Heart left ventricle (tissue), 16 donors: Measurements from ENCODE around the gene POU2AF1. TPM values are rescaled to one million over a fixed set of nuclear protein-coding genes. Genes with fewer than 3 reads are reported as not detected.

Source experiments
- ATAC-seq, 4 donors: fragments of 200-7000 bp; cut with Tn5 transposase; one replicate each; pipeline ENCODE4 v1.9.1; 2020 to 2022; ENCODE audit warnings: moderate library complexity in 4 of 4, mild to moderate bottlenecking in 3 of 4, moderate number of reproducible peaks in 1 of 4
- DNase-seq, 5 donors: peaks; one replicate each; pipeline ENCODE4 v3.0.0-alpha.2; 2020
- H3K27ac ChIP-seq, 12 donors: fragments of 200-600 bp; sonication (generic) in 4 of 12; one replicate each; pipeline versions ENCODE4 v1.5.0 to v1.8.0; 2016 to 2022; ENCODE audit warnings: mild to moderate bottlenecking in 2 of 12
- H3K27me3 ChIP-seq, 9 donors: fragments of 200-600 bp; sonication (generic) in 2 of 9; one replicate each; pipeline versions ENCODE4 v1.5.1 to v1.8.0; 2016 to 2022; ENCODE audit warnings: mild to moderate bottlenecking in 3 of 9
- H3K36me3 ChIP-seq, 9 donors: fragments of 200-600 bp; sonication (generic) in 2 of 9; one replicate each; pipeline versions ENCODE4 v1.5.0 to v1.8.0; 2018 to 2022; ENCODE audit warnings: mild to moderate bottlenecking in 2 of 9
- H3K4me1 ChIP-seq, 12 donors: fragments of 200-600 bp; sonication (generic) in 4 of 12; one replicate each; pipeline versions ENCODE4 v1.5.0 to v1.8.0; 2016 to 2022; ENCODE audit warnings: mild to moderate bottlenecking in 3 of 12
- H3K4me3 ChIP-seq, 12 donors: fragments of 200-600 bp; sonication (generic) in 4 of 12; one replicate each; pipeline versions ENCODE4 v1.5.0 to v1.8.0; 2017 to 2022; ENCODE audit warnings: mild to moderate bottlenecking in 9 of 12, moderate library complexity in 4 of 12
- H3K9me3 ChIP-seq, 12 donors: fragments of 200-600 bp; sonication (generic) in 4 of 12; one replicate each; pipeline versions ENCODE4 v1.5.0 to v1.8.0; 2016 to 2022; ENCODE audit warnings: mild to moderate bottlenecking in 1 of 12
- CTCF ChIP-seq, 12 donors: fragments of 200-600 bp; sonication (generic) in 4 of 12; IDR thresholded peaks; one replicate each; pipeline versions ENCODE4 v1.5.0 to v1.8.0; 2018 to 2022; ENCODE audit warnings: antibody characterized with exemption in 12 of 12, mild to moderate bottlenecking in 5 of 12
- POLR2A ChIP-seq, 2 donors: fragments of 450-650 bp; IDR thresholded peaks; one replicate each; pipeline ENCODE4 v1.6.1; 2017; ENCODE audit warnings: antibody characterized with exemption in 2 of 2, mild to moderate bottlenecking in 2 of 2, moderate library complexity in 2 of 2
- WGBS, 4 donors: extraction: QIAGEN DNeasy Blood & Tissue Kit in 2 of 4; methylation state at CpG; one replicate each; pipeline versions ENCODE4 v1.1.5 to v1.1.7; 2013 to 2018; 5-methylcytosine and 5-hydroxymethylcytosine counted together
- intact Hi-C, 10 donors: fragments of 100-400 bp; cut with DNase I; formaldehyde crosslinking; loops; one replicate each; pipeline versions ENCODE4 v1.11.1 to v1.14.2; 2022
- polyA plus RNA-seq, 2 donors: library from polyadenylated mRNA; stranded (reverse); fragments of 200-250 nt; gene quantifications; one replicate each; pipeline ENCODE4 v1.2.3, GENCODE V29; 2013
- total RNA-seq, 9 donors: library from RNA; depleted of rRNA in 2 of 9; stranded (reverse); fragments of >200 nt in 2 of 9; fragmentation: NEBNext Ultra II Directional in 3 of 9; extraction: Animal tissue kit (Norgen Biotek cat#: 25700) in 3 of 9; gene quantifications; one replicate each; pipeline versions ENCODE4 v1.1.0 to v1.2.4, GENCODE V29; 2016 to 2023
- donor health status: ischemic (EF 13 %, LVEDD 7.1; RV severe dilation, severe dysfunction).
- donor health status: healthy with polysubstance abuse.
- donor health status: DM: no; HTN: yes; CAD: no.
- donor health status: DM: no; HTN: no; CAD: no.
- donor health status: ischemic (EF 25% LVEDD 6.9; RV normal size, moderate dysfunction).
- donor health status: ischemic (EF 25% LVEDD 5.7; RV mildly dilated, moderate dysfunction).
- donor health status: healthy.
- donor health status: DM: yes; HTN: yes; CAD: no.
- donor health status: ischemic (EF 35%, LVEDD 5.7; RV mildly dilated, moderate dysfunction).
- donor health status: nonischemic (EF 11% LVEDD 7.7; RV severe dilation, severe dysfunction).
- donor health status: DM: yes; HTN: yes; CAD: no.
- donor health status: PGD.
- donor health status: ischemic (EF 29% LVEDD 5.4; RV normal size, mild dysfunction).
- donor health status: nonischemic (EF 23%, LVEDD 6.1; RV moderate dilation, normal function).

Gene POU2AF1
- total and polyA plus RNA-seq, 11 donors, result 0.07 to 1.3 (median 0.24) TPM; not detected in 7

GRCh38 chr11:111393096-111393495 lies 14.0 kb upstream of the POU2AF1 start:
- H3K4me1 ChIP-seq, result no peaks in the 10 kb centered on the region
- TF ChIP-seq POLR2A (IDR thresholded peaks at IDR 0.05) (no peak), CTCF (IDR thresholded peaks at IDR 0.05) (no peak)
- 65 to 91% (median 76%) methylated on average over 5 of the region's 5 CpGs for WGBS, 4 donors
- no peak overlapping the region for H3K27ac ChIP-seq
- no peaks in the 10 kb centered on the region for H3K9me3 ChIP-seq
- H3K36me3 ChIP-seq, result no peaks in the 10 kb centered on the region
- no peak overlapping the region for H3K4me3 ChIP-seq
- no peak for DNase-seq
- no peak for ATAC-seq
- H3K27me3 ChIP-seq, result peaks cover 0 to 4% (median 0%) of the 10 kb centered on the region in 9 donors
- intact Hi-C loops, result no loop called here

- DNase-seq (no peak), ATAC-seq (no peak)
- H3K27me3 ChIP-seq, result peaks cover 0 to 4% (median 0%) of the 10 kb centered on the region in 9 donors
- no peaks in the 10 kb centered on the region for H3K9me3 ChIP-seq
- no peaks in the 10 kb centered on the region for H3K36me3 ChIP-seq
- intact Hi-C loops, result no loop called here
- TF ChIP-seq POLR2A (IDR thresholded peaks at IDR 0.05), result no peak
- no peak for TF ChIP-seq CTCF (IDR thresholded peaks at IDR 0.05)
- 86 to 92% (median 88%) methylated on average over 4 of the region's 4 CpGs for WGBS, 4 donors
- H3K4me1 ChIP-seq, result no peaks in the 10 kb centered on the region
- no peak overlapping the region for H3K27ac ChIP-seq
- no peak overlapping the region for H3K4me3 ChIP-seq
Observed at GRCh38 chr11:111392552-111392951, 13.5 kb upstream of the POU2AF1 start.

- TF ChIP-seq POLR2A (IDR thresholded peaks at IDR 0.05) (no peak), CTCF (IDR thresholded peaks at IDR 0.05) (no peak)
- DNase-seq (no peak), ATAC-seq (no peak)
- H3K27ac ChIP-seq, result no peak overlapping the region
- no peak overlapping the region for H3K4me3 ChIP-seq
- intact Hi-C loops, result no loop called here
- no peaks in the 10 kb centered on the region for H3K36me3 ChIP-seq
- WGBS, 4 donors, result 89 to 92% (median 90%) methylated on average over 13 of the region's 13 CpGs
- no peaks in the 10 kb centered on the region for H3K4me1 ChIP-seq
- peaks cover 0 to 4% (median 0%) of the 10 kb centered on the region in 9 donors for H3K27me3 ChIP-seq
- H3K9me3 ChIP-seq, result no peaks in the 10 kb centered on the region
Observed at GRCh38 chr11:111391328-111392124, 12.5 kb upstream of the POU2AF1 start.

- Histone ChIP-seq H3K27me3 (peaks cover 0 to 4% (median 0%) of the 10 kb centered on the region in 9 donors), H3K36me3 (no peaks in the 10 kb centered on the region), H3K4me1 (no peaks in the 10 kb centered on the region), H3K27ac (no peak overlapping the region), H3K9me3 (peaks cover 0 to 6% (median 0%) of the 10 kb centered on the region in 12 donors), H3K4me3 (no peak overlapping the region)
- 78 to 97% (median 89%) methylated on average over 1 of the region's 1 CpG for WGBS, 4 donors
- intact Hi-C loops, result no loop called here
- TF ChIP-seq CTCF (IDR thresholded peaks at IDR 0.05), result no peak
- no peak for TF ChIP-seq POLR2A (IDR thresholded peaks at IDR 0.05)
- no peak for DNase-seq
- ATAC-seq, result no peak
Observed at GRCh38 chr11:111388842-111389241, 9.8 kb upstream of the POU2AF1 start.
